Neutrophil (primary cell): ENCODE data around the gene MUL1.

ENCODE experiments used
- H3K27ac ChIP-seq: fragments of 200-600 bp; sonication (generic); 2 replicates; pipeline ENCODE4 v1.5.1; 2016; ENCODE audit warnings: mild to moderate bottlenecking, moderate library complexity
- H3K27me3 ChIP-seq: fragments of 200-600 bp; sonication (generic); 2 replicates; pipeline ENCODE4 v1.6.0; 2016; ENCODE audit warnings: mild to moderate bottlenecking
- H3K36me3 ChIP-seq: fragments of 200-600 bp; sonication (generic); 2 replicates; pipeline ENCODE4 v1.5.1; 2017
- H3K4me1 ChIP-seq, 2 experiments: fragments of 200-600 bp in 1 of 2; sonication (generic) in 1 of 2; 1 replicate in 1 of 2; 2 replicates in 1 of 2; pipeline versions ENCODE4 v1.5.1 to v1.6.1; 2013 to 2016; ENCODE audit warnings: low read depth in 1 of 2, low read length in 1 of 2, mild to moderate bottlenecking in 1 of 2, moderate library complexity in 1 of 2; ENCODE audit not compliant: control insufficient read depth in 1 of 2, insufficient read depth in 1 of 2
- H3K4me3 ChIP-seq, 2 experiments: fragments of 200-600 bp in 1 of 2; sonication (generic) in 1 of 2; 1 replicate in 1 of 2; 2 replicates in 1 of 2; pipeline ENCODE4 v1.5.1; 2013 to 2016; ENCODE audit warnings: low read depth in 1 of 2, low read length in 1 of 2, mild to moderate bottlenecking in 1 of 2, moderate library complexity in 1 of 2
- H3K9me3 ChIP-seq: fragments of 200-600 bp; sonication (generic); 2 replicates; pipeline ENCODE4 v1.5.1; 2016
- TF ChIP-seq, protein P1 (sequence below): fragments of 200-600 bp; sonication (generic); IDR thresholded peaks from 2 replicates; pipeline ENCODE4 v1.5.1; 2016; ENCODE audit warnings: antibody characterized with exemption

MUL1 gene

DNA sequence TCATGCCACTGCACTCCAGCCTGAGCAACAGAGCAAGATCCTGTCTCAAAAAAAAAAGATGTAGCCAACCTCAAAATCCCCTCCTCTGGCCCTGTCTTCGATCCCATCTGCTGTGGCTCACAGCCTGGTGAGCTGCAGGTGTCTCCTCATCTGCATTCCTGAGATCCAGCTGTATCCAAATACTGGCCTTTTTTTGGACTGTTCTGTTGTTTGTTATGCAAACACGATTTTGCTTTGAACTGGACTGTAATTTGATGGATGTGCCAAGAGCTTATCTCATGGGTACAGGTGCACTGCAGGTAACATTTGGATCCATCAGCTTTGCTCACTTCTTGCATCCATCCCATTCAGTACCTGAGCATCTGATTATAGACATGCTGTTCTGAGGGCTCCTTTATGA is 30.3 kb upstream of the MUL1 start:
- Histone ChIP-seq H3K4me1 (no peaks in the 10 kb centered on the region), H3K9me3 (no peaks in the 10 kb centered on the region), H3K36me3 (no peaks in the 10 kb centered on the region), H3K27ac (no peak overlapping the region), H3K27me3 (peaks cover 99% of the 10 kb centered on the region), H3K4me3 (no peak overlapping the region)
- TF ChIP-seq, protein P1, sequence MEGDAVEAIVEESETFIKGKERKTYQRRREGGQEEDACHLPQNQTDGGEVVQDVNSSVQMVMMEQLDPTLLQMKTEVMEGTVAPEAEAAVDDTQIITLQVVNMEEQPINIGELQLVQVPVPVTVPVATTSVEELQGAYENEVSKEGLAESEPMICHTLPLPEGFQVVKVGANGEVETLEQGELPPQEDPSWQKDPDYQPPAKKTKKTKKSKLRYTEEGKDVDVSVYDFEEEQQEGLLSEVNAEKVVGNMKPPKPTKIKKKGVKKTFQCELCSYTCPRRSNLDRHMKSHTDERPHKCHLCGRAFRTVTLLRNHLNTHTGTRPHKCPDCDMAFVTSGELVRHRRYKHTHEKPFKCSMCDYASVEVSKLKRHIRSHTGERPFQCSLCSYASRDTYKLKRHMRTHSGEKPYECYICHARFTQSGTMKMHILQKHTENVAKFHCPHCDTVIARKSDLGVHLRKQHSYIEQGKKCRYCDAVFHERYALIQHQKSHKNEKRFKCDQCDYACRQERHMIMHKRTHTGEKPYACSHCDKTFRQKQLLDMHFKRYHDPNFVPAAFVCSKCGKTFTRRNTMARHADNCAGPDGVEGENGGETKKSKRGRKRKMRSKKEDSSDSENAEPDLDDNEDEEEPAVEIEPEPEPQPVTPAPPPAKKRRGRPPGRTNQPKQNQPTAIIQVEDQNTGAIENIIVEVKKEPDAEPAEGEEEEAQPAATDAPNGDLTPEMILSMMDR: no peak

DNA sequence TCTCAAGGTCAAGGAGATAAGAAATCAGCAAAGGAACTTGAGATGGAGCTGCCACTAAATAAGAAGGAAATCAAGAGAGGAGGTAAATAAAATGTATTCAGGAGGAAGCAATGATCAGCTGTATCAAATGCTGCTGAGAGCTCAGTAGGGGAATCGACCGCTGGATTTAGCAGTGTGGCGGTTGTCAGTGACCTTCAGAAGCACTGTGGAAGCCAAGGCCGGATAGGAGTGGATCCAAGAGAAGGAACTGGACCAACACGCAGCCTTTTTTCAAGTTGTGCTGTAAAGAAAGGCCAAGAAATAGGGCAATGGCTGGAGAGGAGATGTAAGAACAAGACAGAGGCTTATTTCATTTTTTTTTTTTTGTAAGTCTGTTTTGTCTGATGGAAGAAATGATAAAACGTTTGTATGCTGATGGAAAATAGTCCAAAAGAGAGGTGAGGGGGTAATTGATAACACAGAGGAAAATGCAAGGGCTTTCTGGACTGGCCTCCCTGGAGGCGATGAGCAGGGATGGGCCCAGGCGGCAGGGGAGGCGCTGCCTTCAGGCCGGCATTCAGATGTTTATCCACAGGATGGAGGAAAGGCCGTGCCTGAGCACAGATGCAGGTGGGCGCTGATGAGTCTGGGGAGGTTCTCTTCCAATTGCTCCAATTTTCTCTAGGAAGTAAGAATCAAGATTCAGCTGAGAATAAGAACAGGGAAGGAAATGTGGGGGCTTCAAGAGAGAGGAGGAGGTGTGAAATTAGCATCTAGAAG is 26.9 kb upstream of the MUL1 start:
- no peak overlapping the region for H3K27ac ChIP-seq
- H3K4me1 ChIP-seq: no peaks in the 10 kb centered on the region
- H3K9me3 ChIP-seq: no peaks in the 10 kb centered on the region
- H3K36me3 ChIP-seq: no peaks in the 10 kb centered on the region
- TF ChIP-seq, protein P1: no peak
- H3K4me3 ChIP-seq: no peak overlapping the region
- H3K27me3 ChIP-seq: peaks cover 98% of the 10 kb centered on the region

DNA sequence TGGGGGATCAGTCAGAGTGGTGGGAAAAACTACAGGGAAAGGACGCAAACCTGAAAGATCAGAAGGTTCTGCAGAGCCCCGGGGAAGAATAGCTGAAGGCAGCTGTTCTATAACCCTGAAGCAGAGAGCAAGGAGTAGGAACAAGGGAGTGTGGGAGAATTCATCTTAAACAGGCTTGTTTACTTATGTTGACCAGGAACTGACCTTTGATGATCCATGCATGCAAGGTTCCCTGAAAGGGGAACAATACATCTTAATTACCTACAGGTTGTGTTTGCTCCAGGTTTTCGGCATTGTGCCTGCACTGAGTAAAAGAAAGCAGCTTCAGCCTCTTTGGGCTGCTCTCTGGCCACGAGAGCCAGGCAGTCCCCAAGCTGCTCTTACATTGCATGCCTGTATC is 25.7 kb upstream of the MUL1 start:
- Histone ChIP-seq H3K36me3 (no peaks in the 10 kb centered on the region), H3K27me3 (peaks cover 98% of the 10 kb centered on the region), H3K4me3 (no peak overlapping the region), H3K27ac (no peak overlapping the region), H3K4me1 (no peaks in the 10 kb centered on the region), H3K9me3 (no peaks in the 10 kb centered on the region)
- TF ChIP-seq, protein P1: no peak

DNA sequence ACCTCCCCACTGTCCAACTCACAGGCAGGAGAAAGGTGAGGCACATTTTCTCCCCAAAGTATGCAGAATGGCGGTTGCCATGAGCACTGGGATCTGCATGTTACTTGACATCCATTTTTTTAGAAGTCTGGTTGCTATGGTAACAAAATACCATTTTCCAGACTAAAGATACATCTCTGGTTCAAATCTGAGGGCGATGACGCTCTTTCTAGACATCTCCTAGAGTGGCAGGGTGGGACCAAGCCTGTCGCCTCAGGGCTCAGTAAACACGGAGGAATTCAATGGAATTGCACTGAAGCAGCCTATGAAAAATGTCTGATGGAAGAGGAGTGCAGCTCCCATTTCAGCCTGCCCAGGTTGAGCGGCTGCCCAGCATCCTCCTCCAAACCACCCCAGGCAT is 22.9 kb upstream of the MUL1 start:
- TF ChIP-seq, protein P1: no peak
- Histone ChIP-seq H3K4me1 (no peaks in the 10 kb centered on the region), H3K9me3 (no peaks in the 10 kb centered on the region), H3K27me3 (peaks cover 97% of the 10 kb centered on the region), H3K36me3 (no peaks in the 10 kb centered on the region), H3K4me3 (no peak overlapping the region), H3K27ac (no peak overlapping the region)

DNA sequence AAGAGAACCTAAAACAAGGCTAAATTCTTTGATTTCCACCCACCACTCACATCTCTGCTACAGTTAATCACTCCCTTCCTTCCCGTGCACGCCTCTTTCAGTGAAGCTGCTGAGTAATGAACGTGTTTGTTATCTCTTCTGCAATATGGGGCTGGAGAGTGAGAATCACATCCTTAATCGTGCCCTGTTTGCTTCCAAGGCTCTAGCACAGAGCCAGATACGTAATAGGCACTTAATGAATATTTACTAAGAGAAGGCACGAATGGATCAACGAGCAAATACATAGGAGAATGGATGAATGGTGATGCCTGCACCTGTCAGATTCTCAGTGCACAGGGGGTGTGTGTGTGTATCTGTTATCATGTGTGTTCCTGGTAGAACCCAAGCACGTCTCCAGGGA is 22.4 kb upstream of the MUL1 start:
- no peak overlapping the region for H3K27ac ChIP-seq
- H3K36me3 ChIP-seq: no peaks in the 10 kb centered on the region
- H3K4me3 ChIP-seq: no peak overlapping the region
- no peaks in the 10 kb centered on the region for H3K4me1 ChIP-seq
- TF ChIP-seq, protein P1: no peak
- H3K9me3 ChIP-seq: no peaks in the 10 kb centered on the region
- H3K27me3 ChIP-seq: peaks cover 97% of the 10 kb centered on the region
